Skin epidermis (tissue), 12 donors: ENCODE results near the gene LRSAM1.

Source experiments
- H3K27ac ChIP-seq, 21 experiments: fragments of 200-600 bp; sonication (generic) in 11 of 21; one replicate each; pipeline ENCODE4 v1.5.0; 2020; ENCODE audit warnings: mild to moderate bottlenecking in 3 of 21, inconsistent platforms in 2 of 21, moderate library complexity in 2 of 21
- H3K4me3 ChIP-seq, 7 experiments: fragments of 200-600 bp; sonication (generic) in 2 of 7; one replicate each; pipeline ENCODE4 v1.5.0; 2020; ENCODE audit warnings: inconsistent platforms in 2 of 7, mild to moderate bottlenecking in 2 of 7, moderate library complexity in 1 of 7

LRSAM1 gene

DNA sequence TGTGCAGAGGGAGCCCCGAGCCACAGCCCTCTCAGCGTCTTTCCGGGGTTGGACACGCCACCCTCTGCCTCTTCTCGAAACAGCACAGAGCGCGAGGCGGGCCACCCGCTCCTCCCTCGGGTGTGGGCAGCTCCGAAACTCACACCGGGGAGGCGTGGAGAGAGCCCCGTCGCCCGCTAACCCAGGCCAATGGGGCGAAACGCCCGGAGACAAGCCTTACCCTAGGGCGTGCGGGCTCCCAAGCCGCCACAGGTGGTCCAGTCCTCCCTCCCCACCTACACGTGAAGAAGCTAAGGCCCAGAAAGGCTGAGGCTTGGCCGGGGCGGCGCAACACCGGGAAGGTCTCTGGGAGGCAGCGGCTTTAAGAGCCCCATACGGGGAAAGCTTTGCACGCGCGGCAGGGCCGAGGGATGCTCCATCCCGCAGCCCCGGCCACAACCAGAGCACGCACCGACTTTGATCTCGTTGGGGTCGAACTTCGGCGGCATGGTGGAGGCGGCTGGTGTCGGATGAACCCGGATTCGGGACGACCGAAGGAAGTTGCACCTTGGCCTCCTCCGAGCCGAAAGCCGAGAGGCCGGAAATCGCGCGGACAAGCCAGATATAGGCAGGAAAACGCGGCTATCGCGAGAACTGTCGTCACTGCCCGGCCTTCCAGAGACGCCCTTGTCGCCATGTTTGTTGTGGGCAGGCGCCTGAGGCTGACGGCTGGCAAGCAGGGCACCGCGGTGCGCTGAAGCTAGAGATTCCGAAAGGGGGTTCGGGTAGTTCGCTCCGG is at the start of gene LRSAM1, which contains the start of gene RPL12:
TSS of gene LRSAM1 (plus strand) at position 681 of the 778 bp plus-strand sequence. CDS start 3,018 bp downstream, outside the sequence.
TSS of gene RPL12 (minus strand) at position 577 of the 778 bp plus-strand sequence. CDS start at position 488, 89 bp downstream.
- H3K27ac ChIP-seq = peak within 1 kb of the TSS; percentile 68 to 98 (median 94)
- H3K4me3 ChIP-seq = peak within 1 kb of the TSS; percentile 63 to 91 (median 85)

DNA sequence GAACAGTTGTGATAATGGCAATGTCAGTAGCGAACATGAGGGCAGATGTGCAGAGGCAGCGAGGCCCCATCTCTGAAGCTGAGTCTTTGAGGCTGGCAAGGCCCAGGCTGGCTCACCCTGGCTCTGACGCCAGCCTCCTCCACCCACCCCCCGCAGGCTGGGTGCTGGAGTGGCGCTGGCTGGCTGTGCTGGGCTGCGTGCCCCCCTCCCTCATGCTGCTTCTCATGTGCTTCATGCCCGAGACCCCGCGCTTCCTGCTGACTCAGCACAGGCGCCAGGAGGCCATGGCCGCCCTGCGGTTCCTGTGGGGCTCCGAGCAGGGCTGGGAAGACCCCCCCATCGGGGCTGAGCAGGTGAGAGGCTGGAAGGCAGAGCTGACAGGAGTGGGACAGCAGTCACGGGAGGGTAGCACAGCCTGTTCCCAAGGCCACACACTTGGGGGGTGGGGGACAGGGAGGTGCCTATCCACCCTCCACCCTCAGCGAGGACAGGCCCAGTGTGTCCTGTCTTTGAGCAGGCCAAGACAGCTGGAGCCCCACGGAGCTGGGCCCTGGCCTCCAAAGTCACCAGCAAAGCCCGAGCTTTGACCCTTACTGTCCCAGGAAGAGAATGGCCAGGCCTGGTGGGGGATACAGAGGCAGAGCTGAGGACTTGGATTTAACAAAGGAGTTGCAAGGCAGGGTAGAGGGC is 48.8 kb upstream of the LRSAM1 start:
- Histone ChIP-seq H3K27ac (no peak overlapping the region), H3K4me3 (no peak overlapping the region)

DNA sequence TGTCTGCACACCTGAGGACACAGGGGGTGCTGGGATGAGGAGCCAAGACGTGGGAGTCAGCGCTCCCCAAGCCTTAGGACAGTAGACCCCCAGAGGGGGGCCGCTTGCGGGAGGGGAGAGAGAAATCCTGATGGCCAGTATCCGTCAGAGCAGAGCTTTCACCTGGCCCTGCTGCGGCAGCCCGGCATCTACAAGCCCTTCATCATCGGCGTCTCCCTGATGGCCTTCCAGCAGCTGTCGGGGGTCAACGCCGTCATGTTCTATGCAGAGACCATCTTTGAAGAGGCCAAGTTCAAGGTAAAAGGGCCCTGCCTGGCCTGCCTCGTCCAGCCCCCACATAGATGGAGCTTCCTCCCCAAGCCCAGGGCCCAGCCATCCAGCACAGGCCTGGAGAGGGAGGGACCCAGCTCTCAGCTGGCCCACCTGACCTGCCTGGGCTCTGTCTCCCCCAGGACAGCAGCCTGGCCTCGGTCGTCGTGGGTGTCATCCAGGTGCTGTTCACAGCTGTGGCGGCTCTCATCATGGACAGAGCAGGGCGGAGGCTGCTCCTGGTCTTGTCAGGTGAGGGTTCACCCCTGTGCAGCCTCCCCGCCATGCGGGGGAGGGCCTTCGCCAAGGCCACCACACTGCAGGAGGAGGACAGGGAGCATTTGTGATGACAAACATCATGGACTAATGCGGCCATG is 47.7 kb upstream of the LRSAM1 start:
- Histone ChIP-seq H3K4me3 (no peak overlapping the region), H3K27ac (no peak overlapping the region)

DNA sequence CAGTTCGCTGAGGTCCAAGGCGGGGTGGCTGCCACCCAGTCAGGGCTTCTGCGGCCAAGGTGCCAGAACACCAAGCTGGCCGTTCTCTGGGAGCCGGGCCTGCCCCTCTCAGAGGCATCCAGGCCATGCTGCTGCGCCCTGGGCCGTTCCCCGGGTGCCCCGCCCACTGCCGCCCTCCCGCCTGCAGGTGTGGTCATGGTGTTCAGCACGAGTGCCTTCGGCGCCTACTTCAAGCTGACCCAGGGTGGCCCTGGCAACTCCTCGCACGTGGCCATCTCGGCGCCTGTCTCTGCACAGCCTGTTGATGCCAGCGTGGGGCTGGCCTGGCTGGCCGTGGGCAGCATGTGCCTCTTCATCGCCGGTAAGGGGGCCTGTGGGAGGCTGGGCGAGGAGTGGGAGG is 46.7 kb upstream of the LRSAM1 start:
- H3K4me3 ChIP-seq = no peak overlapping the region
- no peak overlapping the region for H3K27ac ChIP-seq

DNA sequence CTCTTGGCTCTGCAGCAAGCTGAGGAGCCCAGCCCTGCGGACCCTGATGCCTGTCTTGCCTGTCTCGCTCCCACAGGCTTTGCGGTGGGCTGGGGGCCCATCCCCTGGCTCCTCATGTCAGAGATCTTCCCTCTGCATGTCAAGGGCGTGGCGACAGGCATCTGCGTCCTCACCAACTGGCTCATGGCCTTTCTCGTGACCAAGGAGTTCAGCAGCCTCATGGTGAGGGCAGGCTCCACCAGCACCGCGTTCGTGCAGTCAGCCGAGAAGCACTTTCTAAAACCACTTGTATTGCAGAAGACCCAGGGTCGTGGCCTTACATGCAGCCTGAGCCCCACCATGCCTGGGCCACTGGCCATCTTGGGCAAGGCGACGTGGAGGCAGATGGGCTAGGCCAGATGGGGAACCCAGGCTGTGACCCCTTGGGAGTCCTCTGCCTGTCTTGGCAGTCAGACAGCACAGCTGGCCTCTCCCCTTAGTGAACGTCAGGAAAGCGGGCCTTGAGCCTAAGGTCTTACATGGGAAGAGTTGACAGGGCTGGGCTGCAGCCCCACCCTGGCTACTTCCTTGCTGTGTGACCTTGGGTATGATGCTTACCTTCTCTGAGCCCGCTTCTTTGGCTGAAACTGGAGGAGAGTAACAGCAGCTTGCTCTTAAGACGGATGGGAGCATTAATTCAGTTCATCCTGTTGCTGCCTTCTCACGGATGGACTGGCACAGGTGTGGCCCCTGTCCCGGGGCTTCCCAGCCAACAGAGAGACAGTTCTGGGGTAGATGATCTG is 45.8 kb upstream of the LRSAM1 start:
- no peak overlapping the region for H3K27ac ChIP-seq
- no peak overlapping the region for H3K4me3 ChIP-seq

DNA sequence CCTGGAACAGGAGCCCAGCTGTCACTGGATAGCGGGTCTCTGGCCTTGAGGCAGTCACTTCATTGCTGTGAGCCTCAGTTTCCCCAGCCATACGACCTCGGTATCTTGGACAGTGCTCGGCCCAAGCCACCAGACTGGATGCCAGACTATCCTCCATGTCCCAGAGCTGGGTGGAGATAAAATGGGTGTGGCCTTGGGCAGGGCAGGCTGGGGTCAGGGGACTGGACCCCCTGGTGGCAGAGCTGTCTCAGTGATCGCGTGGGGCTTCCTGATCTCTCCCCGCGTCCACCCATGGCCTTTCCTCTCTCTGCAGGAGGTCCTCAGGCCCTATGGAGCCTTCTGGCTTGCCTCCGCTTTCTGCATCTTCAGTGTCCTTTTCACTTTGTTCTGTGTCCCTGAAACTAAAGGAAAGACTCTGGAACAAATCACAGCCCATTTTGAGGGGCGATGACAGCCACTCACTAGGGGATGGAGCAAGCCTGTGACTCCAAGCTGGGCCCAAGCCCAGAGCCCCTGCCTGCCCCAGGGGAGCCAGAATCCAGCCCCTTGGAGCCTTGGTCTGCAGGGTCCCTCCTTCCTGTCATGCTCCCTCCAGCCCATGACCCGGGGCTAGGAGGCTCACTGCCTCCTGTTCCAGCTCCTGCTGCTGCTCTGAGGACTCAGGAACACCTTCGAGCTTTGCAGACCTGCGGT is 44.4 kb upstream of the LRSAM1 start:
- Histone ChIP-seq H3K4me3 (no peak overlapping the region), H3K27ac (no peak overlapping the region)

DNA sequence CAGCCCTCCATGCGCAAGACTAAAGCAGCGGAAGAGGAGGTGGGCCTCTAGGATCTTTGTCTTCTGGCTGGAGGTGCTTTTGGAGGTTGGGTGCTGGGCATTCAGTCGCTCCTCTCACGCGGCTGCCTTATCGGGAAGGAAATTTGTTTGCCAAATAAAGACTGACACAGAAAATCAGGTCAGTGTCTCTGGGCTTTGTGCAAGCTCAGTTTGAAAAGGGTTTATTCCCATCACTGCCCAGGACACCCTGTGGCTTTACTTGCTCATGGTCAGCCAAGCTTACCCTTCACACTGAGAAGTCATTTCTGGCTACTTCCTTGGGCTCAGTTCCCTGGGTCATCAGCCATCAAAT is 43.8 kb upstream of the LRSAM1 start:
- Histone ChIP-seq H3K27ac (no peak overlapping the region), H3K4me3 (no peak overlapping the region)

DNA sequence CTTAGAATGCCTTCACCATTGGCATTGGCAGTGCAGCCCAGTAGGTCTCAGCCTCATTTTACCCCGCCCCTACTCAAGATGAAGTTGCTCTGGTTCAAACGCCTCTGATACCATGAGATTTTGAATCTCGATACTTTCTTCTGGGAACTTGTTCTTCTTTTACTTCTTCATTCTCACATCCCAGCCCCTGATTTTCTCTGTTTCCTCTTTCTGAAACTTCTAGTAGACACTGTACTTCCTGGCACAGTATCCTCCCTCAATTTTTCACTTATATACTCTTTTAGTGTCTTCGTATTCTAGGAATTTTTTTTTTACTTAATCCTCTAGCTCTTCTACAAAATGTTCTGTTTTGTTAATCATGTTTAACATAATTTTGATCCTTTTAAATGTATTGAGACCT is 40.2 kb upstream of the LRSAM1 start:
- H3K4me3 ChIP-seq = no peak overlapping the region
- peak overlapping the region in 7 of 21 experiments; percentile 9 to 67 (median 28) for H3K27ac ChIP-seq

DNA sequence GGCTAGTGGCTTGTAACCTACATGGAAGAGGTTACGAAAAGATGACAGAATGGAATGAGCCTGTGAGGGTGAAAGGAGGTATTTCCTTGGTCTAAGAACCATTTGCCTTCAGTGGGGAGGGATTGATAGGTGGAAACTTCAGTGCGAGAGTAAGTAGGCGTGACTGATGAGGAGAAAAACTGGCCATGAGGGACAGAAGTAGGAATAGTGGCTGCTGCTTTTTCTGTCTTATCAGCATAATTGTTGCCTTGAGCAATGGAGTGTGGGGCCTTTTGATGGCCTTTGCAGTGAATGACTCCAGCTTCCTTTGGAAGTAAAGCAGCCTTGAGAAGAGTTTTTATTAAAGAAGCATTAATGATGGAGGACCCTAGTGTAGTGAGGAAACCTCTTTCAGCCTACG is 36.2 kb upstream of the LRSAM1 start:
- H3K27ac ChIP-seq = no peak overlapping the region
- no peak overlapping the region for H3K4me3 ChIP-seq

DNA sequence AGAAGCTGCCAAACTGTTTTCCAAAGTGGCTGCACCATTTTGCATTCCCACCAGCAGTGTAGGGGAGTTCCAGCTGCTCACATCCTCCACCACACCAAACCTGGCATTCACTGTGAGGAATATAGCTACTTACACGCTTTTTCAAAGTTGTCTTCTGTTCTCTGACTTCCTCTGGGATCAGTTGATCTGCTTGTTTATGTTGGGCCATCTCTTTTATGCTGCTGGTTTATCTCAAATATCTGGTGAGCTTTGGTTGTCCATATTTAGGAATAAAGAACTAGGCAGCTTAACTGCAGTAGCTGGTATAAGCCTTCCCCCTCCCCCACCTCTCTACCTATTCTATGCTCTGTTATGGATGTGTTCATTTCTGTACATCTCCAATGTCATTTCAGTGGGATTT is 35.7 kb upstream of the LRSAM1 start:
- Histone ChIP-seq H3K27ac (no peak overlapping the region), H3K4me3 (no peak overlapping the region)

DNA sequence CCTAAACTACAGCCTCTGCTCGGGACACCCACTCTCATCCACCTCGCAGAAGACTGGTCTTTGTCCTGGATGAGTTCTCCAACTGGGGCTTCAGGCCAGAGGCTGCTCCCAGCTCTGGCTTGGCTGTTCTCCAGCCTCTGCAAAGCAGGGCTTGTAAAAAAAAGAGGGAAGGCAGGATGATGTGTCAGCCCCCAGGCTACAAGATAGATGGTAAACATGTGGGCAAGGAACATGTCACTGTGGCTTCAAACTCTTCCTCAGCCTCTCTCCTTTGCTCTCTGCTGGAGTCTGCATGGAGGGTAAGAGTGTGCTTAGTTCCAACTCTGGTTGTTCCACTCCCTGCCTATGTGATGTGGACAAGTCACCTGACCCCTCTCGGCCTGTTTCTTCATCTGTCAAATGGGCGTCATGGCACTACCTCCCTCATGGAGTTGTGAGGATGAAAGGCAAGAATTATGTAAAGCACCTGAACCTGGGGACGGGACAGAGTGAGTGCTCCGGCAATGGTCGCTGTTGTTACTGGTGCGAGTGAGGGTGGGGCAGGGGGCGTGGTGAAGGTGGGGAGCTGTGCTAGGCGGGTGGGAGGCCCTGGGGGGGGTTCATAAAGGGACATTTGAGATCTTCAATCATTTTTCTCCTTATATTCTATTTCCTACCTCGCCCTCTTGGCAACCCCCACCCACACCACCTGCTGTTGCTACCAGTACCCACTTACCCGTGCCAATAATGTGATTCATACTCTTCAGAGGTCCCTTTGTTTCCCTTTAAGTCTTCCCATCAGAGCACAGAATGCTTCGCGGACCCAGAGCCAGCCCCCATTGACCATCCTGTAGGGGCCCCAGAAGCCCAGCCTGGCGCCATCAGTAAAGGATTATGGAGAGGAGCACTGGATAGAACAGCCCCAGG is 33.9 kb upstream of the LRSAM1 start:
- H3K27ac ChIP-seq = peak overlapping the region in 2 of 21 experiments; percentile 15 to 54

DNA sequence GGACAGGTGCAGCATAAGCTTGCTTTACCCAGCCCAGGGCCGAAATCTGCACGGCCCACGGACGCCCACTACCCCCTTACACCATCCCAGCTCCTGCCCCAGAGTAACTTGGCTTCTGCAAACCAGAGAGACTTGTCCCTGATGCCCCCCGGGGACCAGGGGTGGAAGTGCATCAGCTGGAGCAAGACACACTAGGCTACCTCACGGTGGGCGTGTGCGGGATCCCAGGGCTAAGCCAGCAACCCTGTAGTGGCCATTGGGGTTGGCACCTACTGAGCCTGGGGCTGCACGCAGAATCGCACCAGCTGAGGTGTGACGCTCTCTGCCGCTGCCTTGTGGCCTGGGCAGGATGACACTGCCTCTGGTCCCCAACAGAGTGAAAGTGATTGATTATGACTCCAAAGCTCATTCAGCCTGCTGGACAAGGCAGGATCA is 33.3 kb upstream of the LRSAM1 start:
- peak overlapping the region in 1 of 7 experiments; percentile 34 for H3K4me3 ChIP-seq

More for the DNA sequence above, 33.9 kb upstream of the LRSAM1 start:
- H3K4me3 ChIP-seq = peak overlapping the region in 1 of 7 experiments; percentile 4

DNA sequence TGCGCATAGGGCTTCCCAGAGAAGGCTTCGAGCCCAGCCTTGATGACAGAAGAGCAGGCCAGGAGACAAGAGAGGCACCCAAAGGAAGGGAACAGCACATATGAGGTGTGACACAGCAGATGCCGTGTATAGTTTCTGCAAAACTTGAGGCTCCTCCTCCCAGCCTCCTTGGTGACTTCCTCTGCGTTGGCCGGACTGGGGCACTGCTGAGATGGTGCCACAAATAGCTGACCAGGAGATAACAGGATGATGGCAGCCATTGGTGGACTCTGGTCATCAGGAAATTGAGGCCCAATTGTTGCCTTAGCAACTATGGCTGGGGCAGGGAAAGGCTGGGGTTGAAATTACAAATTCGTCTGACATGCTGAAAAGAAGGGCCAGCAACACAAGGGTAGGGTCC is 32.0 kb upstream of the LRSAM1 start:
- Histone ChIP-seq H3K27ac (peak overlapping the region in 2 of 21 experiments; percentile 4 to 15), H3K4me3 (peak overlapping the region in 3 of 7 experiments; percentile 13 to 34 (median 13))

More for the DNA sequence above, 33.3 kb upstream of the LRSAM1 start:
- peak overlapping the region in 3 of 21 experiments; percentile 15 to 54 (median 23) for H3K27ac ChIP-seq

DNA sequence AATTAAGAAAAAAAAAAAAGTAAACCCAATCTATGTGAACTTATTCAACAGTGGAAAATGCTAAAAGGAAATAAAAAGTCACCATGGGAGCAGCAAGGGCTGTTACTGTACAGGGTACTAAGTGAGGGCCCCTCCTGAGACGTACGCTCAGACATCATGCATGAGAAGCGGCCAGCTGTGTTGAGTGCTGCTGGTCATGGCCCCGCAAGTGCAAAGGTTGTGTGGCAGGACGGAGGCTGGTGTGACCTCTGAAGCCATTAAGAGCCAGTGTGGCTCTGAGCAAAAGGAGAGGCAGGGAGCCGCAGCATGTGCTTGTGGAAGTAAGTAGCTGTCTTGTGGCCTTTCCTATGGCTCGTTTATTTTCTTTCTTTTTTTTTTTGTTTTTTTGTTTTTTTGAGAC is 30.3 kb upstream of the LRSAM1 start:
- no peak overlapping the region for H3K27ac ChIP-seq
- H3K4me3 ChIP-seq = no peak overlapping the region

DNA sequence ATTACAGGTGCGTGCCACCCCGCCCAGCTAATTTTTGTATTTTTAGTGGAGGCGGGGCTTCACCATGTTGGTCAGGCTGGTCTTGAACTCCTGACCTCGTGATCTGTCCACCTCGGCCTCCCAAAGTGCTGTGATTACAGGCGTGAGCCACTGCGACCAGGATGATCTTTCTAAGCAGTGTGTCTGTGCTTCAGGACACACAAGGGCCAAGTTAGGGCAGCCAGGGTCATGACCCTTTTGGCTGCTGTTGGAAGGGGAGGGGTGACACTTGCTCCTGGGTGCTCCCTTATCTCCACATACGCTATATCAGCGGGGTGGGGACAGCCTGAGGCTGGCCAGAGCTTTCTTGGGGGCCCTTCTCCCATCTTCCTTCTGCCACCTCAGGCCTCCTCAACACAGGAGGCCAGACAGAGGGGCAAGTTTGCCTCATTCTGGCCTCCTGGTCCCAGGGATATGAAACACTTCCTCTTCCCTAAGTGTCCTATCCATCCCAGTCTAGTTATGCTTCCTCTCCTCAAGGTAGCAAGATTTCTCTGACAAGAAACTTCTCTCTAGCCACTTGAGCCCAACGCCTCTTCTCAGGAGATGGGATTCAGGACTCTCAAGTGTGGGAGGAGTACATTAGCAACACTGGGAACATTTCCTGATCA is 29.1 kb upstream of the LRSAM1 start:
- Histone ChIP-seq H3K4me3 (no peak overlapping the region), H3K27ac (peak overlapping the region in 1 of 21 experiments; percentile 43)

DNA sequence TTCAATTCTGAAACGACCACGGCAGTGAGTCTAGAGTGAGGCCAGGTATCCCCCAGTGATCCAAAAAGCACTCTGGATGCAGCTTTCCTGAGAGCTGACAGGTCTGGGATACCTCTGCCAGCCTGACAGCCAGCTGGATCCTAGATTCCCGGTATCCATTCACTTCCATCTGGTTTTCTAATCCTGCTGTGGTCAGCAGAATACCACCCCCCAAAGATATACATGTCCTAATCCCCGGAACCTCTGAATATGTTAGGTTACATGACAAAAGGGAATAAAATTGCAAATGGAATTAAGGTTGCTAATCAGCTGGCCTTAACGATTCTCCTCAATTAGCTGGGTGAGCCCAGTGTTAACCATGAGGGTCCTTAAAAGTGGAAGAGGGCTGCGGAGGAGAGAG is 28.5 kb upstream of the LRSAM1 start:
- peak overlapping the region in 13 of 21 experiments; percentile 80 to 93 (median 91) for H3K27ac ChIP-seq
- peak overlapping the region in 2 of 7 experiments; percentile 55 to 77 for H3K4me3 ChIP-seq

DNA sequence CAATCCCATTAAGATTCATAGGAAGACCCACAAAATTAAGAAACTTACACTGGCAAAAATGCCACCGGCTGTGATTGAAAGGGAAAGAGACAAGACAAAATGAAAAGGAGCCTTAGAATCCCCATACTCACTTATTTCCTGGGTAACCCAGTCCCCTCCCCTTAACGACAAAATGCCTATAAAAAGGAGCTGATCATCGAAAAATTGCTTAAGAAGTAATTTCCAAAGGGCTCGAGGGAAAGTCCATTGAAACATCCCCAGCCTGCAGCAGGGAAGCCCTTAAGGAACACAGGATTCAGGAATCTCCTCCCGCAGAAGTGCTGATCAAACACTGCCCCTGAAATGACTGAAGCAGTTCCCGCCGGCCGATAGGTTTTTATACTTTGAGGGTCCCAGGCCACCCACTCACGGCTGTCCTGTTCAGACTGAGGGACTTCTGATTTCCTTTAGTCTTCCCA is 27.8 kb upstream of the LRSAM1 start:
- Histone ChIP-seq H3K27ac (peak overlapping the region in 20 of 21 experiments; percentile 80 to 93 (median 91)), H3K4me3 (peak overlapping the region; percentile 55 to 91 (median 69))
